HG03139 (cell line): ENCODE results near the gene TEX261.
"Not testable (repeated sequence)": the region's sequence is repeated elsewhere in the genome, so short reads cannot be mapped to it uniquely, and the experiment has no call there.

Source experiments
- ATAC-seq: cut with Tn5 transposase; IDR thresholded peaks from one replicate; pipeline ENCODE4 v1.9.1; 2021; ENCODE audit not compliant: unreplicated experiment

Gene TEX261

GRCh38 chr2:71000780-71001591 is 6.3 kb upstream of the TEX261 start:
- ATAC-seq, result peak; percentile 85

GRCh38 chr2:70999931-71000330 is 5.3 kb upstream of the TEX261 start:
- ATAC-seq, result not testable (repeated sequence)

GRCh38 chr2:70999362-70999761 is 4.7 kb upstream of the TEX261 start:
- ATAC-seq, result no peak

- ATAC-seq, result not testable (repeated sequence)
These were observed 4.2 kb upstream of the TEX261 start for GRCh38 chr2:70998885-70999284.

GRCh38 chr2:70995426-70995729 is 705 bp upstream of the TEX261 start:
- peak; percentile 42 for ATAC-seq

GRCh38 chr2:70994009-70994698 is 519 bp downstream of the TEX261 start:
- ATAC-seq, result peak; percentile 10

GRCh38 chr2:70992945-70993853 is 1.5 kb downstream of the TEX261 start:
- no peak for ATAC-seq

GRCh38 chr2:70991742-70992141 is 2.9 kb downstream of the TEX261 start:
- no peak for ATAC-seq

GRCh38 chr2:70991142-70991541 is 3.5 kb downstream of the TEX261 start:
- no peak for ATAC-seq

GRCh38 chr2:70990216-70990615 is 4.5 kb downstream of the TEX261 start:
- no peak for ATAC-seq

- no peak for ATAC-seq
These were observed 5.7 kb downstream of the TEX261 start for GRCh38 chr2:70988726-70989648.

GRCh38 chr2:70988151-70988550 is 6.5 kb downstream of the TEX261 start:
- no peak for ATAC-seq

GRCh38 chr2:70987386-70987785 is 7.3 kb downstream of the TEX261 start:
- no peak for ATAC-seq

GRCh38 chr2:70986499-70987189 is 8.0 kb downstream of the TEX261 start:
- ATAC-seq, result no peak

- no peak for ATAC-seq
These were observed 8.7 kb downstream of the TEX261 start for GRCh38 chr2:70985956-70986355.

GRCh38 chr2:70985283-70985688 is 9.4 kb downstream of the TEX261 start:
- ATAC-seq, result no peak

GRCh38 chr2:70984576-70985282 is 9.9 kb downstream of the TEX261 start:
- ATAC-seq, result peak; percentile 95

GRCh38 chr2:70984228-70984575 is 10.5 kb downstream of the TEX261 start:
- no peak for ATAC-seq

GRCh38 chr2:70983506-70984227 is 11.0 kb downstream of the TEX261 start:
- no peak for ATAC-seq
